ENCODE measurements around the gene MORC2. TPM values are rescaled to one million over a fixed set of nuclear protein-coding genes. Genes with fewer than 3 reads are reported as not detected.
A peak's percentile ranks its signal among the peaks of the same experiment; 100 is the strongest.

The MORC2 gene
- total and polyA plus RNA-seq, 10 of the 15 experiments (the other 5 are each of a cell fraction or from before 2014, with no cell fraction given): 1.7 to 16.3 (median 9.0) TPM

DNA sequence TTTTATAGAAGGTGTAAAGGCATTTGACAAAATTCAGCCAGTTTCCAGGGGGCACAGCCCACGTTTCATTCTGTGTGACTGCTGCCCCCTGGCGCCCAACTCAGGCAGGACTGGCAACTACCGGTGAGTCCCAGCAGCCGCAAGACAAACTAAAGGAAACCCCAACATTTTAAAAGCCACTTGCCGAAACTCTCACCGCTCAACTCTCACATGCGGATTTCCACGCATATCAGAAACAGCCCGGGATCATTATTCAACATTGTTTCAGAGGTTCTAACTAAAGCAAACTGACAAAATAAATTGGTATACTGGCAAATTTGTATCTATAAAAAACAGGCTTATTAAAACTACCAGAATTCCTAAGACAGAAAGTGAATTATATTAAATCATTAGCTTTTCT is 48.2 kb downstream of the MORC2 start (continued):
- TF ChIP-seq, protein P1, sequence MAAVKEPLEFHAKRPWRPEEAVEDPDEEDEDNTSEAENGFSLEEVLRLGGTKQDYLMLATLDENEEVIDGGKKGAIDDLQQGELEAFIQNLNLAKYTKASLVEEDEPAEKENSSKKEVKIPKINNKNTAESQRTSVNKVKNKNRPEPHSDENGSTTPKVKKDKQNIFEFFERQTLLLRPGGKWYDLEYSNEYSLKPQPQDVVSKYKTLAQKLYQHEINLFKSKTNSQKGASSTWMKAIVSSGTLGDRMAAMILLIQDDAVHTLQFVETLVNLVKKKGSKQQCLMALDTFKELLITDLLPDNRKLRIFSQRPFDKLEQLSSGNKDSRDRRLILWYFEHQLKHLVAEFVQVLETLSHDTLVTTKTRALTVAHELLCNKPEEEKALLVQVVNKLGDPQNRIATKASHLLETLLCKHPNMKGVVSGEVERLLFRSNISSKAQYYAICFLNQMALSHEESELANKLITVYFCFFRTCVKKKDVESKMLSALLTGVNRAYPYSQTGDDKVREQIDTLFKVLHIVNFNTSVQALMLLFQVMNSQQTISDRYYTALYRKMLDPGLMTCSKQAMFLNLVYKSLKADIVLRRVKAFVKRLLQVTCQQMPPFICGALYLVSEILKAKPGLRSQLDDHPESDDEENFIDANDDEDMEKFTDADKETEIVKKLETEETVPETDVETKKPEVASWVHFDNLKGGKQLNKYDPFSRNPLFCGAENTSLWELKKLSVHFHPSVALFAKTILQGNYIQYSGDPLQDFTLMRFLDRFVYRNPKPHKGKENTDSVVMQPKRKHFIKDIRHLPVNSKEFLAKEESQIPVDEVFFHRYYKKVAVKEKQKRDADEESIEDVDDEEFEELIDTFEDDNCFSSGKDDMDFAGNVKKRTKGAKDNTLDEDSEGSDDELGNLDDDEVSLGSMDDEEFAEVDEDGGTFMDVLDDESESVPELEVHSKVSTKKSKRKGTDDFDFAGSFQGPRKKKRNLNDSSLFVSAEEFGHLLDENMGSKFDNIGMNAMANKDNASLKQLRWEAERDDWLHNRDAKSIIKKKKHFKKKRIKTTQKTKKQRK (IDR thresholded peaks at IDR 0.05; ENCODE audit: low read depth, low read length): no peak
- TF ChIP-seq, protein P2, sequence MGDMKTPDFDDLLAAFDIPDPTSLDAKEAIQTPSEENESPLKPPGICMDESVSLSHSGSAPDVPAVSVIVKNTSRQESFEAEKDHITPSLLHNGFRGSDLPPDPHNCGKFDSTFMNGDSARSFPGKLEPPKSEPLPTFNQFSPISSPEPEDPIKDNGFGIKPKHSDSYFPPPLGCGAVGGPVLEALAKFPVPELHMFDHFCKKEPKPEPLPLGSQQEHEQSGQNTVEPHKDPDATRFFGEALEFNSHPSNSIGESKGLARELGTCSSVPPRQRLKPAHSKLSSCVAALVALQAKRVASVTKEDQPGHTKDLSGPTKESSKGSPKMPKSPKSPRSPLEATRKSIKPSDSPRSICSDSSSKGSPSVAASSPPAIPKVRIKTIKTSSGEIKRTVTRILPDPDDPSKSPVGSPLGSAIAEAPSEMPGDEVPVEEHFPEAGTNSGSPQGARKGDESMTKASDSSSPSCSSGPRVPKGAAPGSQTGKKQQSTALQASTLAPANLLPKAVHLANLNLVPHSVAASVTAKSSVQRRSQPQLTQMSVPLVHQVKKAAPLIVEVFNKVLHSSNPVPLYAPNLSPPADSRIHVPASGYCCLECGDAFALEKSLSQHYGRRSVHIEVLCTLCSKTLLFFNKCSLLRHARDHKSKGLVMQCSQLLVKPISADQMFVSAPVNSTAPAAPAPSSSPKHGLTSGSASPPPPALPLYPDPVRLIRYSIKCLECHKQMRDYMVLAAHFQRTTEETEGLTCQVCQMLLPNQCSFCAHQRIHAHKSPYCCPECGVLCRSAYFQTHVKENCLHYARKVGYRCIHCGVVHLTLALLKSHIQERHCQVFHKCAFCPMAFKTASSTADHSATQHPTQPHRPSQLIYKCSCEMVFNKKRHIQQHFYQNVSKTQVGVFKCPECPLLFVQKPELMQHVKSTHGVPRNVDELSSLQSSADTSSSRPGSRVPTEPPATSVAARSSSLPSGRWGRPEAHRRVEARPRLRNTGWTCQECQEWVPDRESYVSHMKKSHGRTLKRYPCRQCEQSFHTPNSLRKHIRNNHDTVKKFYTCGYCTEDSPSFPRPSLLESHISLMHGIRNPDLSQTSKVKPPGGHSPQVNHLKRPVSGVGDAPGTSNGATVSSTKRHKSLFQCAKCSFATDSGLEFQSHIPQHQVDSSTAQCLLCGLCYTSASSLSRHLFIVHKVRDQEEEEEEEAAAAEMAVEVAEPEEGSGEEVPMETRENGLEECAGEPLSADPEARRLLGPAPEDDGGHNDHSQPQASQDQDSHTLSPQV (IDR thresholded peaks at IDR 0.05): no peak
- TF ChIP-seq LARP7 (IDR thresholded peaks at IDR 0.05) (no peak), RAD21 (IDR thresholded peaks at IDR 0.05; ENCODE audit: insufficient read depth, low read depth, low read length) (peak; percentile 64), PML (IDR thresholded peaks at IDR 0.05; ENCODE audit: low read length) (no peak), TAF1 (IDR thresholded peaks at IDR 0.05; ENCODE audit: borderline replicate concordance, low read depth, low read length) (no peak), RUNX3 (IDR thresholded peaks at IDR 0.05; ENCODE audit: low read length) (peak; percentile 41; the same call in 1 of the 2 replicates), TCF3 (IDR thresholded peaks at IDR 0.05; ENCODE audit: borderline replicate concordance, insufficient read depth, low read depth, low read length) (no peak), KDM1A (IDR thresholded peaks at IDR 0.05; ENCODE audit: borderline replicate concordance) (no peak), BHLHE40 (IDR thresholded peaks at IDR 0.05; ENCODE audit: borderline replicate concordance in 1 of 2, low read depth in 2 of 2, low read length in 1 of 2) (peak in 1 of 2 experiments; percentile 52; a peak in 1 of 4 replicates), MEF2A (IDR thresholded peaks at IDR 0.05; ENCODE audit: insufficient read depth, low read depth, low read length) (no peak), CREB1 (IDR thresholded peaks at IDR 0.05; ENCODE audit: low read depth) (no peak), DPF2 (IDR thresholded peaks at IDR 0.05) (no peak), MTA3 (IDR thresholded peaks at IDR 0.05; ENCODE audit: borderline replicate concordance, low read length) (no peak), BACH1 (IDR thresholded peaks at IDR 0.05; ENCODE audit: borderline replicate concordance) (no peak), RCOR1 (conservative IDR thresholded peaks at IDR 0.05; ENCODE audit: low read depth, low read length) (no peak), SMARCA5 (IDR thresholded peaks at IDR 0.05) (peak; percentile 34; the same call in 1 of the 2 replicates), ETV6 (conservative IDR thresholded peaks at IDR 0.05 in 1 of 2, IDR thresholded peaks at IDR 0.05 in 1 of 2; ENCODE audit: borderline replicate concordance in 1 of 2, low read depth in 1 of 2) (no peak)
- TF ChIP-seq, protein P3, sequence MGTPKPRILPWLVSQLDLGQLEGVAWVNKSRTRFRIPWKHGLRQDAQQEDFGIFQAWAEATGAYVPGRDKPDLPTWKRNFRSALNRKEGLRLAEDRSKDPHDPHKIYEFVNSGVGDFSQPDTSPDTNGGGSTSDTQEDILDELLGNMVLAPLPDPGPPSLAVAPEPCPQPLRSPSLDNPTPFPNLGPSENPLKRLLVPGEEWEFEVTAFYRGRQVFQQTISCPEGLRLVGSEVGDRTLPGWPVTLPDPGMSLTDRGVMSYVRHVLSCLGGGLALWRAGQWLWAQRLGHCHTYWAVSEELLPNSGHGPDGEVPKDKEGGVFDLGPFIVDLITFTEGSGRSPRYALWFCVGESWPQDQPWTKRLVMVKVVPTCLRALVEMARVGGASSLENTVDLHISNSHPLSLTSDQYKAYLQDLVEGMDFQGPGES (IDR thresholded peaks at IDR 0.05): no peak
- TF ChIP-seq, protein P4, sequence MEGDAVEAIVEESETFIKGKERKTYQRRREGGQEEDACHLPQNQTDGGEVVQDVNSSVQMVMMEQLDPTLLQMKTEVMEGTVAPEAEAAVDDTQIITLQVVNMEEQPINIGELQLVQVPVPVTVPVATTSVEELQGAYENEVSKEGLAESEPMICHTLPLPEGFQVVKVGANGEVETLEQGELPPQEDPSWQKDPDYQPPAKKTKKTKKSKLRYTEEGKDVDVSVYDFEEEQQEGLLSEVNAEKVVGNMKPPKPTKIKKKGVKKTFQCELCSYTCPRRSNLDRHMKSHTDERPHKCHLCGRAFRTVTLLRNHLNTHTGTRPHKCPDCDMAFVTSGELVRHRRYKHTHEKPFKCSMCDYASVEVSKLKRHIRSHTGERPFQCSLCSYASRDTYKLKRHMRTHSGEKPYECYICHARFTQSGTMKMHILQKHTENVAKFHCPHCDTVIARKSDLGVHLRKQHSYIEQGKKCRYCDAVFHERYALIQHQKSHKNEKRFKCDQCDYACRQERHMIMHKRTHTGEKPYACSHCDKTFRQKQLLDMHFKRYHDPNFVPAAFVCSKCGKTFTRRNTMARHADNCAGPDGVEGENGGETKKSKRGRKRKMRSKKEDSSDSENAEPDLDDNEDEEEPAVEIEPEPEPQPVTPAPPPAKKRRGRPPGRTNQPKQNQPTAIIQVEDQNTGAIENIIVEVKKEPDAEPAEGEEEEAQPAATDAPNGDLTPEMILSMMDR (IDR thresholded peaks at IDR 0.05 in 2 of 3, conservative IDR thresholded peaks at IDR 0.05 in 1 of 3; ENCODE audit: control insufficient read depth in 2 of 3, extremely low read depth in 1 of 3, insufficient read depth in 1 of 3, low read depth in 3 of 3, low read length in 3 of 3): peak; percentile 85 to 87 (median 86)

All from GM12878 (cell line).